Neuronal stem cell (in vitro differentiated cells): ENCODE results near the gene AGA.

Experiments used
- DNase-seq: peaks from one replicate; pipeline ENCODE4 v3.0.0-alpha.2; 2013; ENCODE audit warnings: low spot score
- H2AFZ ChIP-seq: one replicate; pipeline ENCODE4 v1.6.1; 2013; ENCODE audit warnings: mild to moderate bottlenecking, low read length, inconsistent platforms
- H2AK5ac ChIP-seq: 2 replicates; pipeline ENCODE4 v1.6.1; 2013; ENCODE audit warnings: low read depth, mild to moderate bottlenecking, inconsistent platforms, low read length, moderate library complexity, mixed read lengths
- H2BK120ac ChIP-seq: 2 replicates; pipeline ENCODE4 v1.6.1; 2013; ENCODE audit warnings: low read depth, mild to moderate bottlenecking, inconsistent platforms, low read length, moderate library complexity, mixed read lengths
- H2BK12ac ChIP-seq: one replicate; pipeline ENCODE4 v1.6.1; 2013; ENCODE audit warnings: low read length, inconsistent platforms
- H2BK15ac ChIP-seq: 2 replicates; pipeline ENCODE4 v1.6.1; 2013; ENCODE audit warnings: mild to moderate bottlenecking, low read length, inconsistent platforms, mixed read lengths
- H2BK5ac ChIP-seq: one replicate; pipeline ENCODE4 v1.6.1; 2013; ENCODE audit warnings: inconsistent platforms, mild to moderate bottlenecking, low read length, moderate library complexity
- H3K14ac ChIP-seq: one replicate; pipeline ENCODE4 v1.6.1; 2013; ENCODE audit warnings: low read length, inconsistent platforms
- H3K18ac ChIP-seq: 2 replicates; pipeline ENCODE4 v1.6.1; 2013; ENCODE audit warnings: low read length, inconsistent platforms
- H3K23ac ChIP-seq: 2 replicates; pipeline ENCODE4 v1.6.1; 2013; ENCODE audit warnings: low read depth, mild to moderate bottlenecking, mixed read lengths, low read length, inconsistent platforms; ENCODE audit not compliant: poor library complexity
- H3K27ac ChIP-seq: replicated peaks from 3 replicates; pipeline ENCODE4 v1.5.1; 2013; ENCODE audit warnings: low read length, inconsistent platforms
- H3K27me3 ChIP-seq, 3 experiments: 2 replicates each; pipeline ENCODE4 v1.6.1; 2013; ENCODE audit warnings: low read length in 3 of 3, mild to moderate bottlenecking in 2 of 3, inconsistent platforms in 1 of 3, low read depth in 1 of 3, mixed read lengths in 1 of 3, moderate library complexity in 1 of 3; ENCODE audit not compliant: control insufficient read depth in 3 of 3, insufficient read depth in 3 of 3
- H3K36me3 ChIP-seq, 2 donors: replicated peaks in 1 of 2; 2 replicates each; pipeline ENCODE4 v1.6.1; 2013; ENCODE audit warnings: low read length in 2 of 2; ENCODE audit not compliant: control insufficient read depth in 2 of 2, insufficient read depth in 2 of 2
- H3K4ac ChIP-seq: 2 replicates; pipeline ENCODE4 v1.6.1; 2013; ENCODE audit warnings: inconsistent platforms, mild to moderate bottlenecking, low read length, moderate library complexity
- H3K4me1 ChIP-seq, 2 donors: 1 replicate in 1 of 2; 2 replicates in 1 of 2; pipeline ENCODE4 v1.6.1; 2013; ENCODE audit warnings: low read length in 2 of 2, low read depth in 1 of 2; ENCODE audit not compliant: control insufficient read depth in 2 of 2, insufficient read depth in 1 of 2
- H3K4me2 ChIP-seq: one replicate; pipeline ENCODE4 v1.6.1; 2013; ENCODE audit warnings: mild to moderate bottlenecking, low read length, inconsistent platforms; ENCODE audit not compliant: insufficient read depth, poor library complexity, severe bottlenecking
- H3K4me3 ChIP-seq, 2 donors: 2 replicates each; pipeline ENCODE4 v1.5.1; 2013; ENCODE audit warnings: low read length in 2 of 2, mild to moderate bottlenecking in 2 of 2, inconsistent platforms in 1 of 2, moderate library complexity in 1 of 2
- H3K79me1 ChIP-seq: one replicate; pipeline ENCODE4 v1.6.1; 2013; ENCODE audit warnings: low read depth, mild to moderate bottlenecking, inconsistent platforms, low read length, moderate library complexity
- H3K9ac ChIP-seq: one replicate; pipeline ENCODE4 v1.6.1; 2013; ENCODE audit warnings: mild to moderate bottlenecking, low read depth, low read length, inconsistent platforms; ENCODE audit not compliant: poor library complexity
- H3K9me3 ChIP-seq, 2 donors: replicated peaks in 1 of 2; 2 replicates each; pipeline versions ENCODE3 to v1.6.1; 2013; ENCODE audit warnings: low read length in 2 of 2, mild to moderate bottlenecking in 2 of 2, inconsistent platforms in 1 of 2, low read depth in 1 of 2, mixed read lengths in 1 of 2, moderate library complexity in 1 of 2; ENCODE audit not compliant: control insufficient read depth in 2 of 2, insufficient read depth in 1 of 2
- H4K8ac ChIP-seq: one replicate; pipeline ENCODE4 v1.6.1; 2013; ENCODE audit warnings: low read depth, mild to moderate bottlenecking, inconsistent platforms, low read length, moderate library complexity
- H4K91ac ChIP-seq: one replicate; pipeline ENCODE4 v1.6.1; 2013; ENCODE audit warnings: low read length, low read depth, mild to moderate bottlenecking, inconsistent platforms; ENCODE audit not compliant: poor library complexity
- WGBS, 2 donors: extraction: QIAGEN DNeasy Blood & Tissue Kit; methylation state at CpG; one replicate each; pipeline ENCODE4 v1.1.7; 2013; ENCODE audit warnings: missing lambda C conversion rate in 2 of 2, mixed read lengths in 1 of 2; ENCODE audit not compliant: insufficient read length in 2 of 2, insufficient replicate concordance in 1 of 2; ENCODE audit errors: extremely low coverage in 2 of 2; 5-methylcytosine and 5-hydroxymethylcytosine counted together

Gene AGA

DNA sequence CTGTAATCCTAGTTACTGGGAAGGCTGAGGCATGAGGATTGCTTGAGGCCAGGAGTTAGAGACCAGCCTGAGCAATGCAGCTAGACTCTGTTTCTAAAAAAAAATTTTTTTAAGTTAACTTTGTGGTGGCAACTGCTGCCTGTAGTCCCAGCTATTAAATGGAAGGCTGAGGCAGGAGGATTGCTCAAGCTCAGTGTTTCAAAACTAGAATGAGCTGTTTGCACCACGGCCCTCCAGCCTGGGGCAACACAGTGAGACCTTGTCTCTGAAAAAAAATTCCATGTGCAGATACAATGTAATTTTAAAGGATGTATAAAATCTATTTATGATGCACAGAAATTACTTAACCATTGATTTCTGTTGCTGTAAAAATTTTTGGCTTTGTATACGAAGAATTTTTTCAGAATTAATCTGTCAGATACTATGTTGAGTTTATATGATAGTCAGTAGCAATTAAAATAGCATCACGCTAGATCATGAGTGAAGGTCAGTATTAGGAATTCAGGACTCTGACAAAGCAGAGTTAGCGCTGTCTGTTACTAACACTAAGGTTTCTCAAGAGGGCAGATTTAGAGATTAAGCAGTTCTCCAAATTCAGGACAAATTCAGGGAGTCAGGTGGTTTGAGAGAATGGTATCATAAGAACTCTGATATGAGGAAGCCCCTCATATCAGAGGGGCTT is 8.3 kb upstream of the AGA start:
- whole genome bisulfite sequencing, 2 donors: no CpG with 5 or more reads among the region's 4 CpGs
- H2AFZ ChIP-seq: no peak overlapping the region

DNA sequence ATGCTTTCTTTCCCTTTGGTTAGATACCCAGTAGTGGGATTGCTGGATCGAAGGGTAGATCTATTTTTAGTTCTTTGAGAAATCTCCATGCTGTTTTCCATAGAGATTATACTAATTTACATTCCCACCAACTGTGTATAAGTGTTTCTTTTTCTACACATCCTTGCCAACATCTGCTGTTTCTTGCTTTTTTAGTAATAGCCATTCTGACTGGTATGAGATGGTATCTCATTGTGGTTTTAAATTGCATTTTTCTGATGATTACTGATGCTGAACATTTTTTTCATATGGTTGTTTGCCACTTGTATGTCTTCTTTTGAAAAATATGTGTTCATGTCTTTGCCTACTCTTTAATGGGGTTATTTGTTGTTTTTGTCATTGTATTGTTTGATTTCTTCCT is 6.6 kb upstream of the AGA start:
- H2BK5ac ChIP-seq: no peak overlapping the region
- DNase-seq: no peak
- H2BK12ac ChIP-seq: no peak overlapping the region
- H3K27ac ChIP-seq: no peak overlapping the region
- H3K4me3 ChIP-seq: no peak overlapping the region
- no peak overlapping the region for H3K14ac ChIP-seq
- H3K4me1 ChIP-seq: peaks cover 0 to 4% of the 10 kb centered on the region in 2 donors
- no peak overlapping the region for H4K91ac ChIP-seq
- no peaks in the 10 kb centered on the region for H3K79me1 ChIP-seq
- no CpG with 5 or more reads among the region's 1 CpG for WGBS, 2 donors
- no peak overlapping the region for H3K23ac ChIP-seq
- no peak overlapping the region for H2BK120ac ChIP-seq
- no peaks in the 10 kb centered on the region for H3K9me3 ChIP-seq
- H4K8ac ChIP-seq: no peak overlapping the region
- no peak overlapping the region for H2BK15ac ChIP-seq
- H3K4me2 ChIP-seq: no peak overlapping the region
- H3K18ac ChIP-seq: no peak overlapping the region
- H3K36me3 ChIP-seq: no peaks in the 10 kb centered on the region
- H3K27me3 ChIP-seq: no peaks in the 10 kb centered on the region
- no peak overlapping the region for H3K9ac ChIP-seq
- H2AFZ ChIP-seq: no peak overlapping the region
- no peak overlapping the region for H2AK5ac ChIP-seq
- no peak overlapping the region for H3K4ac ChIP-seq

More for the DNA sequence above, 8.3 kb upstream of the AGA start:
- H2BK12ac ChIP-seq: no peak overlapping the region
- H3K23ac ChIP-seq: no peak overlapping the region
- no peak overlapping the region for H2BK15ac ChIP-seq
- no peaks in the 10 kb centered on the region for H3K79me1 ChIP-seq
- H3K9me3 ChIP-seq: no peaks in the 10 kb centered on the region
- DNase-seq: no peak
- H4K91ac ChIP-seq: no peak overlapping the region
- H2BK5ac ChIP-seq: no peak overlapping the region
- no peaks in the 10 kb centered on the region for H3K27me3 ChIP-seq
- H3K27ac ChIP-seq: no peak overlapping the region
- no peak overlapping the region for H3K4me2 ChIP-seq
- no peak overlapping the region for H2AK5ac ChIP-seq
- no peak overlapping the region for H3K9ac ChIP-seq
- H2BK120ac ChIP-seq: no peak overlapping the region
- no peaks in the 10 kb centered on the region for H3K36me3 ChIP-seq
- H3K4ac ChIP-seq: no peak overlapping the region
- H3K4me1 ChIP-seq: peaks cover under 1 to 4% of the 10 kb centered on the region in 2 donors
- no peak overlapping the region for H3K4me3 ChIP-seq
- H3K18ac ChIP-seq: no peak overlapping the region
- no peak overlapping the region for H3K14ac ChIP-seq
- H4K8ac ChIP-seq: no peak overlapping the region

DNA sequence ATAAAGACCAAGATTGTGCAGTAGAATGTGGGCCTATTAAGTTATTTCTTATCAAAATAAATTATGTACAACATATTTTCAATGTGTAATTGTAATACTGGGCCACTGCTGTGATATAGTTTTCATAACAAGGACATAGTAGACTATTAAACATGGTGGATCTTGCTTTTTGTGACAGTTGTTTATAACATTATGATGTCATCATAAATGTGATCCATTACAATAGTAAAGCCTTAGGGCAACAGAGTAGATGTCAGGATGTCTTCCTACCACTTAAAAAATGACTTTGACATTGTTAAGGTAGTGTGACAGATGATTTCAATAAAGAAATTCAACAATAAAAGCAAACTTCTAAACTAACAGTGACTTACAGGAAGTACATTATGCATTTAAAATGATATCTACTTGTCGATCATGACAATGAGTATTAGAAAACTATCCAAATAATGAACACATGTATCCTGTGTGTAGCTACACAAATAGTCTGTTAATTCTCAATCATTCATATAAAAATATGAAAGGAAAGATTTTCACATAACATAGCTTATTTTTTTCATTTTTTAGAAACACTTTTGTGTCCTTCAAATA is 5.3 kb upstream of the AGA start:
- Histone ChIP-seq H2AFZ (no peak overlapping the region), H2BK12ac (no peak overlapping the region), H3K36me3 (no peaks in the 10 kb centered on the region), H2AK5ac (no peak overlapping the region), H4K8ac (no peak overlapping the region), H3K9ac (no peak overlapping the region), H3K14ac (no peak overlapping the region), H3K27ac (no peak overlapping the region), H3K4me1 (peaks cover 0 to 4% of the 10 kb centered on the region in 2 donors), H3K23ac (no peak overlapping the region), H3K79me1 (no peaks in the 10 kb centered on the region), H4K91ac (no peak overlapping the region), H3K18ac (no peak overlapping the region), H3K4me3 (no peak overlapping the region), H3K9me3 (no peaks in the 10 kb centered on the region), H3K27me3 (no peaks in the 10 kb centered on the region), H2BK120ac (no peak overlapping the region), H3K4me2 (no peak overlapping the region), H3K4ac (no peak overlapping the region), H2BK15ac (no peak overlapping the region), H2BK5ac (no peak overlapping the region)
- DNase-seq: no peak
- WGBS, 2 donors: no CpG with 5 or more reads among the region's 1 CpG

DNA sequence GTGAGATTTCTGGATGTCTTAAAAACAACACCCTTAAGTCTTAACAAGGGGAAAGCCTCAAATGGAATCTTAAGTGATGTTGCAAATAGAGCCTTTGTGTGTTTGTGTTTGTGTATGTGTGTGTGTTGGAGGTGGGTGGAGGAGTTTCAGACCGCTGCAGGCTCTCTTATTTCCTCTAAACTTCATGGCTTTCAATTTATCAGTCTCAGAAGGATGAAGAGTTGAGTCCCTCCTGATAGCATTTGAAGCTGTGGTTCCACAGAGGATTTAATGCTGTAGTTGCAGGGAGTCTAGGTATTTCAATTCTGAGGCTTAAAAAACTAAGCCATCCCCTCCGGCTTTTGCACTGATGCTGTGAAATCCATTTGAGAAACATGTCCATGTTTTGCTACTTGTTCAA is 4.3 kb upstream of the AGA start:
- Histone ChIP-seq H3K9ac (no peak overlapping the region), H3K9me3 (no peaks in the 10 kb centered on the region), H4K8ac (no peak overlapping the region), H3K4me2 (no peak overlapping the region), H3K18ac (no peak overlapping the region), H2BK12ac (no peak overlapping the region), H4K91ac (no peak overlapping the region), H2BK5ac (no peak overlapping the region), H3K27me3 (no peaks in the 10 kb centered on the region), H2AFZ (peak overlapping the region; percentile 76), H3K4me3 (no peak overlapping the region), H2BK120ac (no peak overlapping the region), H3K23ac (no peak overlapping the region), H3K36me3 (no peaks in the 10 kb centered on the region), H2AK5ac (no peak overlapping the region), H3K4me1 (peaks cover 0 to 4% of the 10 kb centered on the region in 2 donors), H3K4ac (no peak overlapping the region), H3K79me1 (no peaks in the 10 kb centered on the region), H2BK15ac (no peak overlapping the region), H3K27ac (no peak overlapping the region), H3K14ac (no peak overlapping the region)
- no CpG with 5 or more reads among the region's 2 CpGs for WGBS, 2 donors
- no peak for DNase-seq
